Testis (tissue), 2 donors: Measurements from ENCODE around the gene ELN.

Experiments used
- CTCF ChIP-seq, 3 experiments: fragments of 450-650 bp in 2 of 3; fragments of 200-600 bp in 1 of 3; sonication (generic) in 1 of 3; IDR thresholded peaks; one replicate each; pipeline ENCODE4 v1.5.1; 2016 to 2019; ENCODE audit warnings: antibody characterized with exemption in 3 of 3, mild to moderate bottlenecking in 2 of 3, moderate library complexity in 1 of 3
- POLR2A ChIP-seq: fragments of 450-650 bp; IDR thresholded peaks from one replicate; pipeline ENCODE4 v1.6.1; 2017; ENCODE audit warnings: antibody characterized with exemption, mild to moderate bottlenecking, moderate library complexity

- TF ChIP-seq POLR2A (no peak), CTCF (IDR thresholded peaks at IDR 0.05) (no peak)
These were observed 55.3 kb downstream of the ELN start, which contains the start of gene LIMK1 for GRCh38 chr7:74083117-74083876.
